ENCODE measurements around the gene CD7.

The CD7 gene

DNA sequence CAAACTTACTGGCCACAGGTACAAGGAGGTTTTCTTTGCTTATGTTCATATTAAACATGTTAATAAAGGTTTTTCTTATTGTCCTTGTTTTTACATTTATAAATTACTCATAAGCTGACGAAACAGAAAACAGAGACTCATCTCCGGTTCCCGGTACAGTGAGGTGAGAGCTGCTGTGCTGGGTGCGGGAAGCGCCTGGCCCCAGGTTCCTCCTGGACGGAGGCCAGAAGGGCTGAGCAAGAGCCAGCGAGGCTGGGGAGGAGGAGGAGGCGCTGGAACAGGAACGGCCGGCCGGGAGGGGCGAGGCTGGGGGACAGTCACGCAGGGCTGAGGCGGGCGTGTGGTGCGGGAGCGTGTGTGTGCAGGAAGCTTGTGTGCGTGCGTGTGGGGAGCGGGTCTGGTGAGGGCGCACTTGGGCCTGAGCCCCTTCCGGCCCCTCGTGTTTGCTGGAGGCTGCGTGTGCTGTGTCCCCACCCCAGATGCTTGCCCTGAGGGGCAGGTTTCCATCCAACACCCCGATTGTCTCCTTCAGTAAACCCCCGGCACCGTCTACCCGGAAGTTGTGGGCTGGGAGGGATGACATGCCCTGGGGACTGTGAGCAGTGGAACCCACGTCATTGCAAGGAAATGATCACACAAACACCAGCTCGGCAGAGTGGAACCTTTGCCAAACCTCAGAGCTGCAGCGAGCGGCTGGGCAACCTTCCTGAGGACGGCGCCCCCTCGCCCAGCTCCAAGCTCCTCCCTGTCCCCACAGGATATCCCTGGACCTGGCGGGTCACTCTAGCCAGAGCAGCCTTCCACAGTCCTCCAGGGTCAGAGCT is 19.5 kb downstream of the CD7 start (continued):
- TF ChIP-seq ZNF558 (tag by site-specific recombination; IDR thresholded peaks at IDR 0.05) (no peak), ZBTB21 (tag by site-specific recombination; IDR thresholded peaks at IDR 0.05) (peak; percentile 92), GLI2 (tag by site-specific recombination; IDR thresholded peaks at IDR 0.05; ENCODE audit: borderline replicate concordance, low read depth) (no peak), KLF8 (tag by site-specific recombination; IDR thresholded peaks at IDR 0.05) (peak; percentile 50; the same call in 1 of the 2 replicates), ZNF221 (tag by site-specific recombination; IDR thresholded peaks at IDR 0.05; ENCODE audit: borderline replicate concordance) (no peak), ZNF623 (tag by site-specific recombination; IDR thresholded peaks at IDR 0.05) (no peak), SETDB1 (IDR thresholded peaks at IDR 0.05; ENCODE audit: insufficient read length, low read length) (no peak), ZNF112 (tag by site-specific recombination; IDR thresholded peaks at IDR 0.05) (no peak), ZNF433 (tag by site-specific recombination; IDR thresholded peaks at IDR 0.05; ENCODE audit: low read depth) (no peak), ZNF140 (tag by site-specific recombination; IDR thresholded peaks at IDR 0.05) (no peak), ZNF404 (tag by site-specific recombination; IDR thresholded peaks at IDR 0.05) (no peak), SCRT1 (tag by site-specific recombination; IDR thresholded peaks at IDR 0.05; ENCODE audit: borderline replicate concordance) (no peak)
- TF ChIP-seq, protein P1, sequence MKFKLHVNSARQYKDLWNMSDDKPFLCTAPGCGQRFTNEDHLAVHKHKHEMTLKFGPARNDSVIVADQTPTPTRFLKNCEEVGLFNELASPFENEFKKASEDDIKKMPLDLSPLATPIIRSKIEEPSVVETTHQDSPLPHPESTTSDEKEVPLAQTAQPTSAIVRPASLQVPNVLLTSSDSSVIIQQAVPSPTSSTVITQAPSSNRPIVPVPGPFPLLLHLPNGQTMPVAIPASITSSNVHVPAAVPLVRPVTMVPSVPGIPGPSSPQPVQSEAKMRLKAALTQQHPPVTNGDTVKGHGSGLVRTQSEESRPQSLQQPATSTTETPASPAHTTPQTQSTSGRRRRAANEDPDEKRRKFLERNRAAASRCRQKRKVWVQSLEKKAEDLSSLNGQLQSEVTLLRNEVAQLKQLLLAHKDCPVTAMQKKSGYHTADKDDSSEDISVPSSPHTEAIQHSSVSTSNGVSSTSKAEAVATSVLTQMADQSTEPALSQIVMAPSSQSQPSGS (tag by site-specific recombination; IDR thresholded peaks at IDR 0.05; ENCODE audit: low read depth): no peak
- TF ChIP-seq, protein P2, sequence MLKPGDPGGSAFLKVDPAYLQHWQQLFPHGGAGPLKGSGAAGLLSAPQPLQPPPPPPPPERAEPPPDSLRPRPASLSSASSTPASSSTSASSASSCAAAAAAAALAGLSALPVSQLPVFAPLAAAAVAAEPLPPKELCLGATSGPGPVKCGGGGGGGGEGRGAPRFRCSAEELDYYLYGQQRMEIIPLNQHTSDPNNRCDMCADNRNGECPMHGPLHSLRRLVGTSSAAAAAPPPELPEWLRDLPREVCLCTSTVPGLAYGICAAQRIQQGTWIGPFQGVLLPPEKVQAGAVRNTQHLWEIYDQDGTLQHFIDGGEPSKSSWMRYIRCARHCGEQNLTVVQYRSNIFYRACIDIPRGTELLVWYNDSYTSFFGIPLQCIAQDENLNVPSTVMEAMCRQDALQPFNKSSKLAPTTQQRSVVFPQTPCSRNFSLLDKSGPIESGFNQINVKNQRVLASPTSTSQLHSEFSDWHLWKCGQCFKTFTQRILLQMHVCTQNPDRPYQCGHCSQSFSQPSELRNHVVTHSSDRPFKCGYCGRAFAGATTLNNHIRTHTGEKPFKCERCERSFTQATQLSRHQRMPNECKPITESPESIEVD (tag by site-specific recombination; IDR thresholded peaks at IDR 0.05): no peak
- TF ChIP-seq, protein P3, sequence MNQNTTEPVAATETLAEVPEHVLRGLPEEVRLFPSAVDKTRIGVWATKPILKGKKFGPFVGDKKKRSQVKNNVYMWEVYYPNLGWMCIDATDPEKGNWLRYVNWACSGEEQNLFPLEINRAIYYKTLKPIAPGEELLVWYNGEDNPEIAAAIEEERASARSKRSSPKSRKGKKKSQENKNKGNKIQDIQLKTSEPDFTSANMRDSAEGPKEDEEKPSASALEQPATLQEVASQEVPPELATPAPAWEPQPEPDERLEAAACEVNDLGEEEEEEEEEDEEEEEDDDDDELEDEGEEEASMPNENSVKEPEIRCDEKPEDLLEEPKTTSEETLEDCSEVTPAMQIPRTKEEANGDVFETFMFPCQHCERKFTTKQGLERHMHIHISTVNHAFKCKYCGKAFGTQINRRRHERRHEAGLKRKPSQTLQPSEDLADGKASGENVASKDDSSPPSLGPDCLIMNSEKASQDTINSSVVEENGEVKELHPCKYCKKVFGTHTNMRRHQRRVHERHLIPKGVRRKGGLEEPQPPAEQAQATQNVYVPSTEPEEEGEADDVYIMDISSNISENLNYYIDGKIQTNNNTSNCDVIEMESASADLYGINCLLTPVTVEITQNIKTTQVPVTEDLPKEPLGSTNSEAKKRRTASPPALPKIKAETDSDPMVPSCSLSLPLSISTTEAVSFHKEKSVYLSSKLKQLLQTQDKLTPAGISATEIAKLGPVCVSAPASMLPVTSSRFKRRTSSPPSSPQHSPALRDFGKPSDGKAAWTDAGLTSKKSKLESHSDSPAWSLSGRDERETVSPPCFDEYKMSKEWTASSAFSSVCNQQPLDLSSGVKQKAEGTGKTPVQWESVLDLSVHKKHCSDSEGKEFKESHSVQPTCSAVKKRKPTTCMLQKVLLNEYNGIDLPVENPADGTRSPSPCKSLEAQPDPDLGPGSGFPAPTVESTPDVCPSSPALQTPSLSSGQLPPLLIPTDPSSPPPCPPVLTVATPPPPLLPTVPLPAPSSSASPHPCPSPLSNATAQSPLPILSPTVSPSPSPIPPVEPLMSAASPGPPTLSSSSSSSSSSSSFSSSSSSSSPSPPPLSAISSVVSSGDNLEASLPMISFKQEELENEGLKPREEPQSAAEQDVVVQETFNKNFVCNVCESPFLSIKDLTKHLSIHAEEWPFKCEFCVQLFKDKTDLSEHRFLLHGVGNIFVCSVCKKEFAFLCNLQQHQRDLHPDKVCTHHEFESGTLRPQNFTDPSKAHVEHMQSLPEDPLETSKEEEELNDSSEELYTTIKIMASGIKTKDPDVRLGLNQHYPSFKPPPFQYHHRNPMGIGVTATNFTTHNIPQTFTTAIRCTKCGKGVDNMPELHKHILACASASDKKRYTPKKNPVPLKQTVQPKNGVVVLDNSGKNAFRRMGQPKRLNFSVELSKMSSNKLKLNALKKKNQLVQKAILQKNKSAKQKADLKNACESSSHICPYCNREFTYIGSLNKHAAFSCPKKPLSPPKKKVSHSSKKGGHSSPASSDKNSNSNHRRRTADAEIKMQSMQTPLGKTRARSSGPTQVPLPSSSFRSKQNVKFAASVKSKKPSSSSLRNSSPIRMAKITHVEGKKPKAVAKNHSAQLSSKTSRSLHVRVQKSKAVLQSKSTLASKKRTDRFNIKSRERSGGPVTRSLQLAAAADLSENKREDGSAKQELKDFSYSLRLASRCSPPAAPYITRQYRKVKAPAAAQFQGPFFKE (tag by site-specific recombination; IDR thresholded peaks at IDR 0.05; ENCODE audit: borderline replicate concordance): no peak
- TF ChIP-seq, protein P4, sequence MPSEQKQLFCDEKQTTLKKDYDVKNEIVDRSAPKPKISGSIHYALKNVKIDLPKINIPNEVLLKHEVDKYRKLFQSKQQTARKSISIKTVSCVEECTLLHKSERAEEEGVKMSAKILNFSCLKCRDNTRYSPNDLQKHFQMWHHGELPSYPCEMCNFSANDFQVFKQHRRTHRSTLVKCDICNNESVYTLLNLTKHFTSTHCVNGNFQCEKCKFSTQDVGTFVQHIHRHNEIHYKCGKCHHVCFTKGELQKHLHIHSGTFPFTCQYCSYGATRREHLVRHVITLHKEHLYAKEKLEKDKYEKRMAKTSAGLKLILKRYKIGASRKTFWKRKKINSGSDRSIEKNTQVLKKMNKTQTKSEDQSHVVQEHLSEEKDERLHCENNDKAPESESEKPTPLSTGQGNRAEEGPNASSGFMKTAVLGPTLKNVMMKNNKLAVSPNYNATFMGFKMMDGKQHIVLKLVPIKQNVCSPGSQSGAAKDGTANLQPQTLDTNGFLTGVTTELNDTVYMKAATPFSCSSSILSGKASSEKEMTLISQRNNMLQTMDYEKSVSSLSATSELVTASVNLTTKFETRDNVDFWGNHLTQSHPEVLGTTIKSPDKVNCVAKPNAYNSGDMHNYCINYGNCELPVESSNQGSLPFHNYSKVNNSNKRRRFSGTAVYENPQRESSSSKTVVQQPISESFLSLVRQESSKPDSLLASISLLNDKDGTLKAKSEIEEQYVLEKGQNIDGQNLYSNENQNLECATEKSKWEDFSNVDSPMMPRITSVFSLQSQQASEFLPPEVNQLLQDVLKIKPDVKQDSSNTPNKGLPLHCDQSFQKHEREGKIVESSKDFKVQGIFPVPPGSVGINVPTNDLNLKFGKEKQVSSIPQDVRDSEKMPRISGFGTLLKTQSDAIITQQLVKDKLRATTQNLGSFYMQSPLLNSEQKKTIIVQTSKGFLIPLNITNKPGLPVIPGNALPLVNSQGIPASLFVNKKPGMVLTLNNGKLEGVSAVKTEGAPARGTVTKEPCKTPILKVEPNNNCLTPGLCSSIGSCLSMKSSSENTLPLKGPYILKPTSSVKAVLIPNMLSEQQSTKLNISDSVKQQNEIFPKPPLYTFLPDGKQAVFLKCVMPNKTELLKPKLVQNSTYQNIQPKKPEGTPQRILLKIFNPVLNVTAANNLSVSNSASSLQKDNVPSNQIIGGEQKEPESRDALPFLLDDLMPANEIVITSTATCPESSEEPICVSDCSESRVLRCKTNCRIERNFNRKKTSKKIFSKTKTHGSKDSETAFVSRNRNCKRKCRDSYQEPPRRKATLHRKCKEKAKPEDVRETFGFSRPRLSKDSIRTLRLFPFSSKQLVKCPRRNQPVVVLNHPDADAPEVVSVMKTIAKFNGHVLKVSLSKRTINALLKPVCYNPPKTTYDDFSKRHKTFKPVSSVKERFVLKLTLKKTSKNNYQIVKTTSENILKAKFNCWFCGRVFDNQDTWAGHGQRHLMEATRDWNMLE (tag by site-specific recombination; conservative IDR thresholded peaks at IDR 0.05; ENCODE audit: low read depth): no peak
- TF ChIP-seq, protein P5, sequence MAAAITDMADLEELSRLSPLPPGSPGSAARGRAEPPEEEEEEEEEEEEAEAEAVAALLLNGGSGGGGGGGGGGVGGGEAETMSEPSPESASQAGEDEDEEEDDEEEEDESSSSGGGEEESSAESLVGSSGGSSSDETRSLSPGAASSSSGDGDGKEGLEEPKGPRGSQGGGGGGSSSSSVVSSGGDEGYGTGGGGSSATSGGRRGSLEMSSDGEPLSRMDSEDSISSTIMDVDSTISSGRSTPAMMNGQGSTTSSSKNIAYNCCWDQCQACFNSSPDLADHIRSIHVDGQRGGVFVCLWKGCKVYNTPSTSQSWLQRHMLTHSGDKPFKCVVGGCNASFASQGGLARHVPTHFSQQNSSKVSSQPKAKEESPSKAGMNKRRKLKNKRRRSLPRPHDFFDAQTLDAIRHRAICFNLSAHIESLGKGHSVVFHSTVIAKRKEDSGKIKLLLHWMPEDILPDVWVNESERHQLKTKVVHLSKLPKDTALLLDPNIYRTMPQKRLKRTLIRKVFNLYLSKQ (tag by site-specific recombination; IDR thresholded peaks at IDR 0.05; ENCODE audit: borderline replicate concordance): no peak
- TF ChIP-seq, protein P6, sequence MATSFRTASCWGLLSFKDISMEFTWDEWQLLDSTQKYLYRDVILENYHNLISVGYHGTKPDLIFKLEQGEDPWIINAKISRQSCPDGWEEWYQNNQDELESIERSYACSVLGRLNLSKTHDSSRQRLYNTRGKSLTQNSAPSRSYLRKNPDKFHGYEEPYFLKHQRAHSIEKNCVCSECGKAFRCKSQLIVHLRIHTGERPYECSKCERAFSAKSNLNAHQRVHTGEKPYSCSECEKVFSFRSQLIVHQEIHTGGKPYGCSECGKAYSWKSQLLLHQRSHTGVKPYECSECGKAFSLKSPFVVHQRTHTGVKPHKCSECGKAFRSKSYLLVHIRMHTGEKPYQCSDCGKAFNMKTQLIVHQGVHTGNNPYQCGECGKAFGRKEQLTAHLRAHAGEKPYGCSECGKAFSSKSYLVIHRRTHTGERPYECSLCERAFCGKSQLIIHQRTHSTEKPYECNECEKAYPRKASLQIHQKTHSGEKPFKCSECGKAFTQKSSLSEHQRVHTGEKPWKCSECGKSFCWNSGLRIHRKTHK (tag by site-specific recombination; IDR thresholded peaks at IDR 0.05): no peak
- TF ChIP-seq, protein P7, sequence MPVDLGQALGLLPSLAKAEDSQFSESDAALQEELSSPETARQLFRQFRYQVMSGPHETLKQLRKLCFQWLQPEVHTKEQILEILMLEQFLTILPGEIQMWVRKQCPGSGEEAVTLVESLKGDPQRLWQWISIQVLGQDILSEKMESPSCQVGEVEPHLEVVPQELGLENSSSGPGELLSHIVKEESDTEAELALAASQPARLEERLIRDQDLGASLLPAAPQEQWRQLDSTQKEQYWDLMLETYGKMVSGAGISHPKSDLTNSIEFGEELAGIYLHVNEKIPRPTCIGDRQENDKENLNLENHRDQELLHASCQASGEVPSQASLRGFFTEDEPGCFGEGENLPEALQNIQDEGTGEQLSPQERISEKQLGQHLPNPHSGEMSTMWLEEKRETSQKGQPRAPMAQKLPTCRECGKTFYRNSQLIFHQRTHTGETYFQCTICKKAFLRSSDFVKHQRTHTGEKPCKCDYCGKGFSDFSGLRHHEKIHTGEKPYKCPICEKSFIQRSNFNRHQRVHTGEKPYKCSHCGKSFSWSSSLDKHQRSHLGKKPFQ (tag by site-specific recombination; IDR thresholded peaks at IDR 0.05): no peak

All from HEK293 (cell line).